ENCODE data around the gene F8A1.
"Not testable (repeated sequence)": the region's sequence is repeated elsewhere in the genome, so short reads cannot be mapped to it uniquely, and the experiment has no call there.

DNA sequence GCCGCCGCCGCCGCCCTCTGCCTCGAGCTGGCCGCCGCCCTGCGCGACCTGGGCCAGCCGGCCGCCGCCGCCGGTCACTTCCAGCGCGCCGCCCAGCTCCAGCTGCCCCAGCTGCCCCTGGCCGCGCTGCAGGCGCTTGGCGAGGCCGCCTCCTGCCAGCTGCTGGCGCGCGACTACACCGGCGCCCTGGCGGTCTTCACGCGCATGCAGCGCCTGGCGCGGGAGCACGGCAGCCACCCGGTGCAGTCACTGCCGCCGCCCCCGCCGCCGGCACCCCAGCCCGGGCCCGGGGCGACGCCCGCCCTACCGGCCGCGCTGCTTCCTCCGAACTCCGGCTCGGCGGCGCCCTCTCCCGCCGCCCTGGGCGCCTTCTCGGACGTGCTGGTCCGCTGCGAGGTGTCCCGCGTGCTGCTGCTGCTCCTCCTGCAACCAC is 650 bp downstream of the F8A1 start:
- not testable (repeated sequence) for TF ChIP-seq CTCF (IDR thresholded peaks at IDR 0.05; ENCODE audit: low read length); EZH2 (IDR thresholded peaks at IDR 0.05; ENCODE audit: borderline replicate concordance, low read length)

All from OCI-LY1 (cell line).